GM21576 (cell line): ENCODE data around the gene WASF3.
"Not testable (repeated sequence)": the region's sequence is repeated elsewhere in the genome, so short reads cannot be mapped to it uniquely, and the experiment has no call there.

ENCODE experiments used
- ATAC-seq: cut with Tn5 transposase; IDR thresholded peaks from one replicate; pipeline ENCODE4 v1.9.1; 2021; ENCODE audit warnings: mild to moderate bottlenecking, moderate library complexity; ENCODE audit not compliant: unreplicated experiment

The WASF3 gene

GRCh38 chr13:26707122-26708006, 149.9 kb downstream of the WASF3 start:
- ATAC-seq = no peak

DNA sequence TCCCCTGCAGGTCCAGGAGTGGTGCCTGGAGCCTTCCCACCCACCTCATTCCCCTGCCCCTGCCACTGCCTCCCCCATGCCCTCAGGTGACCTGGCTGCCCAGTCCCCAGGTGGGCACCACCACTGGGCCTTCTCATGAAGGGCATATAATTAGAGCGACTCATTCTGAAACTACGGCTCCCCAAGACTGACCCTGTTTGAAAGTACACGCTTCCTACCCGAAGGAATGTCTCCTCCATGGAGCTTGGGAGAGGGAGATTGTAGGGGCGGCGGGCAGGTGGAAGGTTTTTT, 150.5 kb downstream of the WASF3 start:
- no peak for ATAC-seq

- no peak for ATAC-seq
These were observed 152.0 kb downstream of the WASF3 start for GRCh38 chr13:26709461-26709860.

- no peak for ATAC-seq
These were observed 152.7 kb downstream of the WASF3 start for GRCh38 chr13:26710166-26710565.

GRCh38 chr13:26711211-26711610, 153.7 kb downstream of the WASF3 start:
- ATAC-seq = no peak

- no peak for ATAC-seq
These were observed 155.9 kb downstream of the WASF3 start for GRCh38 chr13:26713341-26713740.

GRCh38 chr13:26716984-26717383, 159.5 kb downstream of the WASF3 start:
- no peak for ATAC-seq

DNA sequence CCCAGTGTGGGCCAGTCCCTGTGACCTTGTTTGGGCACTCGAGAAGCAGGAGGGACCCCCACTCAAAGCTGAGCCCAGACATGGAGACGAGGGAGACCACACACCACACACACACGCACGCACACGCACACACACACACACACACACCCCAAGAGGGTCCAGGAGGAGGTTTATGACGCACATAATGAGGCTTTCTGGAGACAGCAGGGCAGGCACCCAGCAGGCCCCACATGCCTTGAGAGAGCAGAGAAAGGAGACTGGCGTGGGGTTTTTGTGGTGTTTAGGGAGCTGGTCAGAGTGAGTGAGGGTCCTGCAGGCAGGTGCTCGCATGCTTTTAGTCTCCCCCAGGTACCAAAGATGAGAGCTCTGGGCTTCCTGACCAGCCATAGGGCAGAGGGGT, 160.7 kb downstream of the WASF3 start:
- ATAC-seq = no peak

DNA sequence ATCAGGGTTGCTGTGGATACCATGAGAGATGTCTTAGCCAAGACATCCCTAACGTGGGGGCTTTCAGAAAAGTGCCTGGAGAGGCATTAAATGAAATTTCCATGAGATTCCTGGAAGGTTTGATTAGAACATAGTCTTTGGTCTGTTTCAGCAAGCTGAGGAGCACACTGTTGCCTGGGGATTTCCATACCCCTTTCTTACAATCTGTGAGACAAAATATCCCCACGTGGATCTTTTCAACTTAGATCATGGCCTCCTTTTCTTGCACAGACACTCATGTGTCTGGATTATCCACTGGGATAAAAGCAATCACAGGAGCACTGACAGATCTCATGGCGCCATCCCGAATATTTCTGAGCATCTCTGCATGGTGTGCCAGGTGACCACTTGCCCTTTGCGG, 161.4 kb downstream of the WASF3 start:
- no peak for ATAC-seq

DNA sequence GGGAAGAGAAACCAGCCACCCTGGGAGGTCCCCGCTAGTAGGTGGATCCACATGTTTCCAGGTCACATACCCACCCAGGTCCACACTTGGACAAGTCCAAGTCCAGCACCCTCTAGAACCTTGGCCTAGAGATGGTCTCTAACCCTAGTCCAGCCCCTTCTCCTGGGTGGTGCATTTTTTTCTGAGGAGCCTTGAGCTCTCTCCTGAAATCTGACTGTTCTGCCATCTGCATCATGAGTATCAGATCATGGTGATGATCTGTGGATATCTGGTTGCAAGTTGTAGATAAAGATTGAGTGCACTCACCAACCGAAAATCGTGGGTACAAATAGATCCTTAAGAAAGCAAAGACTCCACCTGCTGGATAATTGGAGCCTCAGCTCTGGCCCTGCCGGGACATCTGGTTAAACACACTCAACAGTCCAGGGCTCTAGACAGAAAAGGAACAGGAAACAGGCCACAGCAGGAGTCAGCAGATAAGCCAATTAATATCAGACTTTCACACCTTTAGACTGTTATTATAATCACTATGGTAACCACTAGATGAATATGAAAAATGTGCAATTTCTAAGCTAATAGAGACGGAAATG, 162.0 kb downstream of the WASF3 start:
- no peak for ATAC-seq

GRCh38 chr13:26721251-26722121, 164.0 kb downstream of the WASF3 start:
- no peak for ATAC-seq

GRCh38 chr13:26722321-26722720, 164.8 kb downstream of the WASF3 start:
- ATAC-seq = no peak

DNA sequence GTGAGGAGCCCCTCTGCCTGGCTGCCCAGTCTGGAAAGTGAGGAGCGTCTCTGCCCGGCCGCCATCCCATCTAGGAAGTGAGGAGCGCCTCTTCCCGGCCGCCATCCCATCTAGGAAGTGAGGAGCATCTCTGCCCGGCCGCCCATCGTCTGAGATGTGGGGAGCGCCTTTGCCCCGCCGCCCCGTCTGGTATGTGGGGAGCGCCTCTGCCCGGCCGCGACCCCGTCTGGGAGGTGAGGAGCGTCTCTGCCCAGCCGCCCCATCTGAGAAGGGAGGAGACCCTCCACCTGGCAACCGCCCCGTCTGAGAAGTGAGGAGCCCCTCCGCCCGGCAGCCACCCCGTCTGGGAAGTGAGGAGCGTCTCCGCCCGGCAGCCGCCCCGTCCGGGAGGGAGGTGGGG, 166.1 kb downstream of the WASF3 start:
- not testable (repeated sequence) for ATAC-seq

DNA sequence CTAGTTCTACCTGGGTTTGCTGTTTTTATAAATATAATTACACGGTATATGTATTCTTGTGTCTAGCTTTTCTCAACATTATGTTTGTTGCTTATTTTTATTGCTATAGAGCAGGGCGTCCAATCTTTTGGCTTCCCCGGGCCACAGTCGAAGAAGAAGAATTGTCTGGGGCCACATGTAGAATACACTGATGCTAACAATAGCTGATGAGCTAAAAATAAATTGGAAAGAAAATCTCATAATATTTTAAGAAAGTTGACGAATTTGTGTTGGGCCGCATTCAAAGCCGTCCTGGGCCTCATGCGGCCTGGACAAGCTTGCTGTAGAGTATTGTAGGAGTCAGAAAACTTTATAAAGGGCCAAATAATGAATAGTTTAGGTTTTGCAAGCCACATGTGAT, 169.2 kb downstream of the WASF3 start:
- no peak for ATAC-seq

- no peak for ATAC-seq
These were observed 169.6 kb downstream of the WASF3 start for GRCh38 chr13:26727122-26727521.

DNA sequence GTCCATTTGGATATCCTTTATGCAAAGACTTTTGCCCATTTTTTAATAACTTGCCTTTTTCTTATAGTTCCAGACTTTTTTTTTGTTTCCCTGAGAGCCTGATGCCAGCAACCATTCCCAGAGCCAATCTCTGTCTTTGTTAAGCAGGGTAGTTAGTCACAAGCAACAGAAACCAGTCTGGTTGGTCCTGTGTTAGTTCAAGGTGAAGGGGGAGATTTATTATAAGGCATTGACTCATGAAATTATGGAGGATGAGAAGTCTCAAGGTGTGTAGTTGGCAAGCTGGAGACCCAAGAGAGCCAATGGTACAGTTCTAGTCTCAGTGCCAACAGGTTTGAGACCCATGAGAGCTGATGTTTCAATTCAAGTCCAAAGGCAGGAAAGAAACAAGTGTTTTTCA, 170.2 kb downstream of the WASF3 start:
- ATAC-seq = no peak

DNA sequence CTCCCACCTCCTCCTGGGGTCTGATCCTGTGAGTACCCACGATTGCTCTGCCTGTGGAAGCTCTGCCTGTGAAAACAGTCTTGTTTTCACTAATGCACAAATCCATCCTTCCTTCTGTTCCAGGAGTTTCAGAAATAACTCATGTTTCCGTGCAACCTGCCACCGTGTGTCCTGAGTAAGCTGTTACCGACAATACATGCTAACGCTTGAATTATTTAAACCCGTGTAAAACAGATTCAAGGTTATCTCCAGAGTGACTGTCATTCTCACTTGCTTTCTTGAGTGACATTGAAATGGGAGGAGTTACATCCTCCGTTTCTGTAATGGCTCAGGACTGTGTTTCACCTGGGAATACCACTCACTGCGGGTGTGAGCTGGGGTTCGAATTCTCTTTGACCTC, 178.2 kb downstream of the WASF3 start:
- ATAC-seq = no peak
